ENCODE measurements around the gene MLNR. TPM values are rescaled to one million over a fixed set of nuclear protein-coding genes. Genes with fewer than 3 reads are reported as not detected.
A peak's percentile ranks its signal among the peaks of the same experiment; 100 is the strongest.

The MLNR gene
- total RNA-seq, 2 experiments from 2014 or later = not detected

- intact Hi-C loops (cut with micrococcal nuclease; ENCODE audit: unreplicated experiment) = loop anchor here (5.0 kb wide), 2 partner anchors 190 to 360 kb away; no protein-coding TSS in a partner anchor
- peak overlapping the region; percentile 83 for H3K4me3 ChIP-seq (ENCODE audit: low read depth, low read length, poor library complexity, severe bottlenecking)
- peak overlapping the region; percentile 92 for H2AFZ ChIP-seq (ENCODE audit: low read length)
- H3K36me3 ChIP-seq (ENCODE audit: insufficient read depth, low read length) = peaks cover 19% of the 10 kb centered on the region
- no peaks in the 10 kb centered on the region; the same call in 1 of the 2 replicates for H3K9me3 ChIP-seq (ENCODE audit: low read length)
- DNase-seq (ENCODE audit: low spot score) = no peak
- ChIA-PET POLR2A (interaction anchor here (0.7 to 1.6 kb wide), 7 partner anchors 10 to 704 kb away, joined by 3 to 5 read pairs (median 4); no protein-coding TSS in a partner anchor), CTCF (ENCODE audit: unreplicated experiment) (interaction anchor here (0.6 to 1.4 kb wide), 2 partner anchors 14 to 281 kb away, joined by 3 read pairs; no protein-coding TSS in a partner anchor)
- H3K4me2 ChIP-seq (ENCODE audit: low read length) = peak overlapping the region; percentile 79
- peaks cover 13% of the 10 kb centered on the region; the same call in 1 of the 2 replicates for H3K79me2 ChIP-seq (ENCODE audit: insufficient read depth, low read depth, low read length)
- H3K4me1 ChIP-seq (ENCODE audit: insufficient read depth, low read length, poor library complexity, severe bottlenecking) = peaks cover 9% of the 10 kb centered on the region
- H3K27ac ChIP-seq (ENCODE audit: low read depth, low read length, poor library complexity, severe bottlenecking) = no peak overlapping the region
- TF ChIP-seq CTCF (conservative IDR thresholded peaks at IDR 0.05; ENCODE audit: low read length) (no peak), EZH2phosphoT487 (IDR thresholded peaks at IDR 0.05; ENCODE audit: borderline replicate concordance, low read depth, low read length) (no peak)
- 0 out of 2 replicates have a peak, but pooled peaks cover 6% of the 10 kb centered on the region for H3K9me2 ChIP-seq (ENCODE audit: insufficient read depth, low read length)
- TSS peak; percentile 91 for BruUV-seq (replicated peaks)
- H4K20me1 ChIP-seq (ENCODE audit: insufficient read depth, low read length) = no peaks in the 10 kb centered on the region
Observed at GRCh38 chr13:49246850-49247642, 26.9 kb downstream of the MLNR start.

GRCh38 chr13:49247643-49248621, 27.8 kb downstream of the MLNR start, which contains the start of gene CDADC1:
CDADC1 (plus strand) TSS chr13:49247925; CDS start chr13:49248038, 113 bp downstream.
- peak; percentile 97 for DNase-seq (ENCODE audit: low spot score)
- 0 out of 2 replicates have a peak, but pooled peaks cover 6% of the 10 kb centered on the region for H3K9me2 ChIP-seq (ENCODE audit: insufficient read depth, low read length)
- BruUV-seq (replicated peaks) = no TSS peak
- peaks cover 13% of the 10 kb centered on the region; the same call in 1 of the 2 replicates for H3K79me2 ChIP-seq (ENCODE audit: insufficient read depth, low read depth, low read length)
- ChIA-PET CTCF (ENCODE audit: unreplicated experiment) (interaction anchor here (0.6 to 1.4 kb wide), 3 partner anchors 13 to 282 kb away, joined by 3 read pairs; no protein-coding TSS in a partner anchor), POLR2A (interaction anchor here (0.6 to 1.6 kb wide), 12 partner anchors 10 to 1661 kb away, joined by 3 to 5 read pairs (median 4); no protein-coding TSS in a partner anchor)
- H3K4me3 ChIP-seq (ENCODE audit: low read depth, low read length, poor library complexity, severe bottlenecking) = peak within 1 kb of the TSS; percentile 83
- H3K4me1 ChIP-seq (ENCODE audit: insufficient read depth, low read length, poor library complexity, severe bottlenecking) = peaks cover 11% of the 10 kb centered on the region
- no peaks in the 10 kb centered on the region for H3K9me3 ChIP-seq (ENCODE audit: low read length)
- TF ChIP-seq CTCF (conservative IDR thresholded peaks at IDR 0.05; ENCODE audit: low read length) = 0 out of 2 replicates have a peak, but pooled peaks have one; percentile 16
- TF ChIP-seq EZH2phosphoT487 (IDR thresholded peaks at IDR 0.05; ENCODE audit: borderline replicate concordance, low read depth, low read length) = no peak
- H2AFZ ChIP-seq (ENCODE audit: low read length) = peak within 1 kb of the TSS; percentile 92
- no peaks in the 10 kb centered on the region for H4K20me1 ChIP-seq (ENCODE audit: insufficient read depth, low read length)
- intact Hi-C loops (cut with micrococcal nuclease; ENCODE audit: unreplicated experiment) = loop anchor here (5.0 kb wide), 2 partner anchors 189 to 359 kb away; no protein-coding TSS in a partner anchor
- peak within 1 kb of the TSS; percentile 25 for H3K27ac ChIP-seq (ENCODE audit: low read depth, low read length, poor library complexity, severe bottlenecking)
- H3K4me2 ChIP-seq (ENCODE audit: low read length) = peak within 1 kb of the TSS; percentile 79
- peaks cover 23% of the 10 kb centered on the region for H3K36me3 ChIP-seq (ENCODE audit: insufficient read depth, low read length)

All from OCI-LY7 (cell line).